NCI-H1436 treated with DMSO at 0.1 percent for 48 hours (cell line): ENCODE data around the gene CRB2.

Experiments
- DNase-seq: peaks from one replicate; lab custom pipeline; 2025; lab: John Stamatoyannopoulos, UW

Gene CRB2

DNA sequence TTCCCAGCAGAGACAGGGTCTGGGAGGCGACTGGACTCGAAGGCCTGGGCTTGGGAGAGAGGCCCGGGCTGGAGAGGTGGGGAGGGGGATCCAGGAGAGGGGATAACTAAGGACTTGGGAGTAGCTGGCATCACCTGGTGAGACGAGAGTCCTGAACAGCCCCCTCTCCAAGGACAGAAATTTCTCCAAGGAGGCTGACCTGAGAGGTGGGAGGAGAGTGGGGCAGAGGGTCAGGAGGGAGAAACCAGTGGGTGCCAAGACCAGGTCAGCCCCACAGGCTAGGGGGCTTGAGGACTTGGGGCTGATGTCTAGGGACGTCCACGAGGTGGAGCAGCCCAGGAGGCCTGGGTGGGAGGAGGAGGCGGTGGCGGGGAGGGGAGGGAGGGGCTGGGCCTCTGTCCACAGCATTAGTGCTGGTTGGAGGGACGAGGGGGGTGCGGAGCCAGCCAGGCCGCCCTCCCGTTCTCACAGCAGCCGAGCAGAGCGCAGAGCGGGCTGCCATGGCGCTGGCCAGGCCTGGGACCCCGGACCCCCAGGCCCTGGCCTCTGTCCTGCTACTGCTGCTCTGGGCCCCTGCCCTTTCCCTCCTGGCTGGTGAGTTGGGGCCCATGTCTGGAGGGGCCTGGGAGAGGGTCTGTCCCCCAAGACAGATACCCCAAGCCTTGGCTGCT, at the start of gene CRB2:
CRB2 (plus strand) TSS at position 437 of the 671 bp plus-strand sequence; CDS start at position 501, 64 bp downstream.
- DNase-seq: no peak

DNA sequence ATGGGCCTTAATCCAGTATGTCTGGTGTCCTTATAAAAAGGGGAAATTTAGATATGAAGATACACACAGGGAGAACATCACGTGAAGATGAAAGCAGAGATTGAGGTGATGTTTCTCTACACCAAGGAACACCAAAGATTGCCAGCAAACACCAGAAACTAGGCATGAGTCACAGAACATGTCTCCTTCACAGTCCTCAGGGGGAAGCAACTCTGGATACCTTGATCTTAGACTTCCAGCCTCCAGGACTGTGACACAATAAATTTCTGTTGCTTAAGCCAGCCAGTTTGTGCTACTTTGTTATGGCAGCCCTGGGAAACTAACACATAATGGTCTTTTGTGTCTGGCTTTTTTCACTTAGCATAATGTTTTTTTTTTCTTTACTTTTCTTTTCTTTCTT, 46.4 kb upstream of the CRB2 start:
- no peak for DNase-seq

- DNase-seq: no peak
These were observed 45.3 kb upstream of the CRB2 start for GRCh38 chr9:123310551-123311249.

- no peak for DNase-seq
These were observed 44.7 kb upstream of the CRB2 start for GRCh38 chr9:123311250-123311752.

DNA sequence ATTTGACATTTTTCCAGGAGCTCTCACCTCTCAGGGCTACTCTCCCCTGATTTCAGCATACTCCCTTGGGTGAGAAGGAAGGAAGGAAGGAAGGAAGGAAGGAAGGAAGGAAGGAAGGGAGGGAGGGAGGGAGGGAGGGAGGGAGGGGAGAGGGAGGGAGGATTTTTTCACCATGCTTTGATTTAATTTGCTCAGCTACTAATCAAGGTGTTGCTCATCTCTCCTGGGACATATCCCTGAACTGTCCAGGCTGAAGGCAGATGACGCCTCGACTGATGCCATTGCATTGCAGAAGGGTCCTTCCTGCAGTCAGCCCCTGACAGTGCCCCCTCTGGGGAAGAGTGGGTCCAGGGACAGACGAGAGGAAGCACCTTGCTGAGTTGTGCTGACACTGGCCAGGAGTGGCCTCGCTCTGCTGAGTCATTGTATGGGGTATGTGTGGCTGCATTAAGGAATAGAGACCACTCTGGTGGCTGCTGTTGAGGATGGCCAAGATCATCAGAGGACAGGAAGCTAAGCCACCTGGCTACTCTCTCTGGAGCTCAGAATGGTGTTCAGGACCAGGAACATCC, 43.6 kb upstream of the CRB2 start:
- no peak for DNase-seq

GRCh38 chr9:123314617-123315016, 41.4 kb upstream of the CRB2 start:
- DNase-seq: no peak

DNA sequence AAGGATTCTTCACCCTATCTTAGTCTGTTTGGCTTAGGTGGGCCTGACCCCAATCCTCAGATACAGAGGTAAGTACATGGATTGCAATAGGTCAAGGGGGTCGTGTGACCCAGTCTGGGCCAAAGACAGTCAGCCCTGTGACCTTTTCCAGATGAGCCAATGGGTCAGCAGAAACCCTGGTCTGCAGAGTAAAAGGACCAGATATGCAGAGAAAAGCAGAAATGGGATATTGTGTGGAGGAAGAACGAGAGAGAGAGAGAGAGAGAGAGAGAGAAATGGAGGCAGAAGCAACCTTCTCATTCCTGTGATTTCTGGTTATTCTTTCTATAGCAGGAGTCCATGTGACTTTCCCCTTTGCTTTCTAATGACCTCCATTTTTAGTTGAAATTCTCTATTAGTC, 40.4 kb upstream of the CRB2 start:
- no peak for DNase-seq

DNA sequence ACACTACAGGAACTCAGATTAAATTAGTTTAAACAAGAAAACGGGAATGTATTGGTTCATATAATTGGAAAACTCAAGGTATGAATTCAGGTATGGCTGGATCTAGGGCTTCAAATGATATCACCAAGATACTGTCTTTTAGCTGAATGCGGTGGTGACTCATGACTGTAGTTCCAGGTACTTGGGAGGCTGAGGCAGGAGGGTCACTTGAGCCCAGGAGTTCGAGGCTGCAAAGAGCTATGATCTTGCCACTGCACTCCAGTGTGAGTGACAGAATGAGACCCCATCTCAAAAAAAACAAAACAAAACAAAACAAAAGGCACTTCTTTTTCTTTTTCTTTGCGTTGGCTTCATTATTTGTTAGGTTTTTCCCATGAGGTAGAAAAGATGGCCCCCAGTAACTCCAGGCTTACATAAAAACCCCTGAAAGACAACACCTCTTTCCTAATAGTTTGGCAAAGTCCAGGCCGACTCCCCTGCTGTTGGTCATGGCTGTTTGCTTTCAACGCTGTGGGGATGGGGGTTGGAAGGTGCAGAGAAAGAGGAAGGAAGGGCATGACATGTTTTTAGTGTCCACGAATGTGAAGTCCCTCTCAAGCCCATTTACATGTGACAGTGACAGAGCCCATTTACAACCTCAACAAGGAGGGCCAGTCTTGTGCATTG, 39.8 kb upstream of the CRB2 start:
- no peak for DNase-seq

- no peak for DNase-seq
These were observed 37.8 kb upstream of the CRB2 start for GRCh38 chr9:123318202-123318601.

- no peak for DNase-seq
These were observed 37.0 kb upstream of the CRB2 start for GRCh38 chr9:123318961-123319421.

- no peak for DNase-seq
These were observed 36.3 kb upstream of the CRB2 start for GRCh38 chr9:123319541-123320339.

GRCh38 chr9:123320814-123321213, 35.2 kb upstream of the CRB2 start:
- DNase-seq: no peak

- DNase-seq: no peak
These were observed 34.3 kb upstream of the CRB2 start for GRCh38 chr9:123321616-123322272.

DNA sequence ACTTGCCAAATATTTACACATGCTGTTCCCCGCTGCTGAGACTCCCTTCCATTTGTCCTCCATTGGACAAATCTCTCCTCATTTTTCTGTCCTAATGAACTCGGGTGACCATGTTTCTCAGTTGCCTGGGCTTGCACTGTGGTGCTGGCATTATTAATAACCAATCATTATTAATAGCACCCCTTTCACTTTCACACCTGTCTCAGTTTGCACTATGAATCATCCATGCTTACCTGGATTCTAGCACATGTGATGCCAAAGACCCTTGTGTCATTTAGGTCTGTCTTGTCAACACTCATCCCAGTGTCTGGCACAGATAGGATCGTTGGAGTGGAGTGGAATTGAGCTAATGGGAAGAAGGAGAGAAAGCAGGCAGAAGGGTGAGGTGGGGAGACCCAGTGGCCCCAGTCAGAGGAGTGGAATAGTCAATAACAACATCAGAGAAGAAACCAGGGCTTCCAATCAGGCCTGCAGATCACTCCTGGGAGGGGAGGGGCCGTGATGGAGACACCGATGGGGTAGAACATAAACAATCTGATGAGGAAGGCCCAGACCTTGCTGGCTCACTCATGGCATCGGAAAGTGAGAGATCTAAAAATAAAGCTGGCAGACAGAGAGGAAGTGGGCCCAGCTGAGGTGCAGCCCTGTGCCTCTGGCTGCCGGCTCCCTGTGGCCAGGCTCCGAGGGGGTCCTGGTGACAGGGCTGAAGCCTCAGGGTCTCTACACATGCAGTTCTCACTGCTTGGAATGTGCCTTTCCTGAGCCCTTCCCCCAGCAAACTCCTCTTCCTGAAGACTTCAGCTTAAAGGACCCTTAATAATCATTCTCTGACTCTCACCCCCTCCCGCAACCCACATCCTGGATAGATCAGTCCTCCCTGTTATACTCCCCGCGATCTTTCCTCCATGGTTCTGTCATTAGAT, 33.5 kb upstream of the CRB2 start:
- DNase-seq: no peak

- DNase-seq: no peak
These were observed 32.6 kb upstream of the CRB2 start for GRCh38 chr9:123323196-123324013.

GRCh38 chr9:123324767-123325183, 31.2 kb upstream of the CRB2 start:
- DNase-seq: no peak

DNA sequence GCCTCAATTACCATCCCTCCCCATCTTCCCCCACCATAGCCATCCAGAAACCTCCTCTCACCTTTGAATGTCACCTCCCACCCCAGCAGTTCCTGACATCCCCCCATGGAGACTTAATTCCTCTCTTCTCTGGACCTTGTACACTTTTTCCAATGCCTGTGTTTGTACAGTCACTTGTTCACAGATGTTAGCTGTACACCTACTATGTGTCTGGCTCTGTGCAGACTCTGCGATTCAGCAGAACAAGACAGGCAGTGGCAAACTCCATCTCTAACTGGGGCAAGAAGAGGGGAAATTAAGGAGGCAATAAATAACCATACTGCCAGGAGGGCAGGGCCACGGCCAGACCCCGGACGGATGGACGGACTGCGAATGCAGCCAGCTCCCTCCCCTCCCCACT, 29.8 kb upstream of the CRB2 start:
- DNase-seq: no peak

- DNase-seq: no peak
These were observed 29.3 kb upstream of the CRB2 start for GRCh38 chr9:123326662-123327093.

GRCh38 chr9:123327697-123328100, 28.3 kb upstream of the CRB2 start:
- no peak for DNase-seq
